ENCODE measurements around the gene EIF2S2. TPM values are rescaled to one million over a fixed set of nuclear protein-coding genes. Genes with fewer than 3 reads are reported as not detected.

Gene EIF2S2
- total RNA-seq, 1 donor from 2014 or later, result 34.6 TPM

GRCh38 chr20:34084227-34084923 lies 27.7 kb downstream of the EIF2S2 start:
- H3K9me3 ChIP-seq, result no peaks in the 10 kb centered on the region
- intact Hi-C loops (cut with DNase I), result no loop called here

DNA sequence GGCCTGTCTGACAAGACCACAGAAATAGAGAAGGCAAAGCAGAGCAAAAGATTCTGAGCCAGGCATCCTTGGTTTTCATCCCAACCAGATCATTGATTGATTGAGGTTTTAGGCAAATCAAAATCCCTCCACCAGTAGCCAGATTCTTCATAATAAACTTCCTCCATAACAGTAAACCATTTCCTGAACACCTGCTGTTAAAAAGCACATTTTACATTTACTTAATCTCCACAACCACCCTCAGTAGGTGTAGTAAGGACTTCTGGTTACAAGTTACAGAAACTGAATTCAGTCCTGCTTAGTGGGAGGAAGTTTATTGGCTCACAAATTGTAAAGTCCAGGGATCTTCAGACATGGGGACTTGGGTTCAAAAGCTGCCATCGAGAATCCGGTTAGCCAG lies 28.3 kb downstream of the EIF2S2 start:
- Histone ChIP-seq H3K4me1 (peaks cover 20% of the 10 kb centered on the region), H3K9me3 (no peaks in the 10 kb centered on the region), H3K27ac (no peak overlapping the region), H3K27me3 (no peaks in the 10 kb centered on the region), H3K4me3 (no peak overlapping the region), H3K36me3 (peaks cover 0 to 39% of the 10 kb centered on the region in 2 donors)
- TF ChIP-seq POLR2A (IDR thresholded peaks at IDR 0.05) (no peak), POLR2AphosphoS5 (IDR thresholded peaks at IDR 0.05; ENCODE audit: insufficient read depth in 1 of 2, low read depth in 1 of 2) (no peak)
- TF ChIP-seq, protein P1, sequence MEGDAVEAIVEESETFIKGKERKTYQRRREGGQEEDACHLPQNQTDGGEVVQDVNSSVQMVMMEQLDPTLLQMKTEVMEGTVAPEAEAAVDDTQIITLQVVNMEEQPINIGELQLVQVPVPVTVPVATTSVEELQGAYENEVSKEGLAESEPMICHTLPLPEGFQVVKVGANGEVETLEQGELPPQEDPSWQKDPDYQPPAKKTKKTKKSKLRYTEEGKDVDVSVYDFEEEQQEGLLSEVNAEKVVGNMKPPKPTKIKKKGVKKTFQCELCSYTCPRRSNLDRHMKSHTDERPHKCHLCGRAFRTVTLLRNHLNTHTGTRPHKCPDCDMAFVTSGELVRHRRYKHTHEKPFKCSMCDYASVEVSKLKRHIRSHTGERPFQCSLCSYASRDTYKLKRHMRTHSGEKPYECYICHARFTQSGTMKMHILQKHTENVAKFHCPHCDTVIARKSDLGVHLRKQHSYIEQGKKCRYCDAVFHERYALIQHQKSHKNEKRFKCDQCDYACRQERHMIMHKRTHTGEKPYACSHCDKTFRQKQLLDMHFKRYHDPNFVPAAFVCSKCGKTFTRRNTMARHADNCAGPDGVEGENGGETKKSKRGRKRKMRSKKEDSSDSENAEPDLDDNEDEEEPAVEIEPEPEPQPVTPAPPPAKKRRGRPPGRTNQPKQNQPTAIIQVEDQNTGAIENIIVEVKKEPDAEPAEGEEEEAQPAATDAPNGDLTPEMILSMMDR (IDR thresholded peaks at IDR 0.05), result no peak
- DNase-seq (ENCODE audit: extremely low spot score in 2 of 2), result no peak
- intact Hi-C loops (cut with DNase I), result no loop called here

More at GRCh38 chr20:34084227-34084923, 27.7 kb downstream of the EIF2S2 start:
- TF ChIP-seq, protein P1 (IDR thresholded peaks at IDR 0.05), result no peak
- TF ChIP-seq POLR2AphosphoS5 (IDR thresholded peaks at IDR 0.05; ENCODE audit: insufficient read depth in 1 of 2, low read depth in 1 of 2), result no peak
- no peak for TF ChIP-seq POLR2A (IDR thresholded peaks at IDR 0.05)
- Histone ChIP-seq H3K27me3 (no peaks in the 10 kb centered on the region), H3K4me3 (no peak overlapping the region), H3K27ac (no peak overlapping the region), H3K36me3 (peaks cover 0 to 39% of the 10 kb centered on the region in 2 donors), H3K4me1 (peaks cover 20% of the 10 kb centered on the region)
- no peak for DNase-seq (ENCODE audit: extremely low spot score in 2 of 2)

DNA sequence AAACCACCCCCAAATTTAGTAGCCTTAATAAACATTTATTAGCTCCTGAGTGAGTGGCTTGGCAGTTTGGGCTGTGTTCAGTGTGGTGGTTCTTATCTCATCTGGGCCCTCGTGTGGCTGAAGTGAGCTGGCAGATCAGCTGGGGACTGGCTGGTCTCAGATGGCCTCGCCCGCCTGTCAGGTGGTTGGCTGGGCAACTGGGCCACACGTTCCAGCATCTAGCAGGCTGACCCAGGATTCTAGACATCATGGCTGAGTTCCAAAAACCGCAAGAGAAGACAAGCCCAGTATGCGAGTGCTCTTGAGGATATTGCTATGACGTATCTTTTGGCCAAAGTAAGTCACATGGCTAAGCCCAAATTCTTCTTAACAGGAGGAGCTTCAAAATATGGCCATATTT lies 28.9 kb downstream of the EIF2S2 start:
- Histone ChIP-seq H3K36me3 (peaks cover 0 to 39% of the 10 kb centered on the region in 2 donors), H3K27ac (no peak overlapping the region), H3K9me3 (no peaks in the 10 kb centered on the region), H3K27me3 (no peaks in the 10 kb centered on the region), H3K4me3 (no peak overlapping the region), H3K4me1 (peaks cover 20% of the 10 kb centered on the region)
- intact Hi-C loops (cut with DNase I), result no loop called here
- no peak for TF ChIP-seq POLR2A (IDR thresholded peaks at IDR 0.05)
- TF ChIP-seq POLR2AphosphoS5 (IDR thresholded peaks at IDR 0.05; ENCODE audit: insufficient read depth in 1 of 2, low read depth in 1 of 2), result peak in 1 of 2 donors; percentile 40
- DNase-seq (ENCODE audit: extremely low spot score in 2 of 2), result no peak

- peaks cover 20% of the 10 kb centered on the region for H3K4me1 ChIP-seq
- TF ChIP-seq, protein P1 (IDR thresholded peaks at IDR 0.05), result no peak
- TF ChIP-seq POLR2A (IDR thresholded peaks at IDR 0.05), result no peak
- no peak for TF ChIP-seq POLR2AphosphoS5 (IDR thresholded peaks at IDR 0.05; ENCODE audit: insufficient read depth in 1 of 2, low read depth in 1 of 2)
- H3K36me3 ChIP-seq, result peaks cover 0 to 36% of the 10 kb centered on the region in 2 donors
- DNase-seq (ENCODE audit: extremely low spot score in 2 of 2), result no peak
- H3K27ac ChIP-seq, result no peak overlapping the region
- no peaks in the 10 kb centered on the region for H3K9me3 ChIP-seq
- no peak overlapping the region for H3K4me3 ChIP-seq
- H3K27me3 ChIP-seq, result no peaks in the 10 kb centered on the region
- intact Hi-C loops (cut with DNase I), result no loop called here
These were observed 29.7 kb downstream of the EIF2S2 start for GRCh38 chr20:34082232-34082887.

DNA sequence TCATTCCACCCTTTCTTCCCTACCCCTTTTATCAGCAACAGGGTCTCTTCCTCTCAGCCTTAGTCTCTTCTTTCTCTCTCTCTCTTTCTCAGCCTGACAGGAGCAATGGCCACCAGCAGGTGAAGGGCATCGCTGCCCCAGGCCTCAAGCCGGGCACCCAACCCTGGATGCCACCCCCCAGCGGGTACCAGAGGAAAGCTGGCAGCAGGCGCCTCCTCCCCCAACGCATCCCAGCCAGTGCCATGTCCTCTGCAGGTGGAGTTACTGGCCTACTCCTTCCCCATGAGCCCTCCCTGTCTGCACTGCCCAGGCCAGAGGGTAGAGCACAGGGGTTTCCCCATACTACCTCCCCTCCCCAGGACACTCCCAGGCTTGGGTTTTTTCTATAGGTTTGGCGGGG lies 32.2 kb downstream of the EIF2S2 start:
- intact Hi-C loops (cut with DNase I), result no loop called here
- Histone ChIP-seq H3K9me3 (no peaks in the 10 kb centered on the region), H3K36me3 (peaks cover 0 to 58% of the 10 kb centered on the region in 2 donors), H3K27ac (no peak overlapping the region), H3K4me1 (peaks cover 20% of the 10 kb centered on the region), H3K27me3 (no peaks in the 10 kb centered on the region), H3K4me3 (no peak overlapping the region)
- DNase-seq (ENCODE audit: extremely low spot score in 2 of 2), result no peak
- TF ChIP-seq POLR2AphosphoS5 (IDR thresholded peaks at IDR 0.05; ENCODE audit: insufficient read depth in 1 of 2, low read depth in 1 of 2) (no peak), POLR2A (IDR thresholded peaks at IDR 0.05) (no peak)
- TF ChIP-seq, protein P1 (IDR thresholded peaks at IDR 0.05), result no peak

Measured in vagina (tissue), 2 donors.